MCF 10A (cell line): ENCODE data around the gene PHF8. TPM values are rescaled to one million over a fixed set of nuclear protein-coding genes. Genes with fewer than 3 reads are reported as not detected.

ENCODE experiments used
- BruUV-seq: library from RNA; stranded (reverse); fragments of 400-500 nt; replicated peaks from 2 replicates; lab custom pipeline; 2021; lab: Mats Ljungman, UMichigan
- CTCF ChIA-PET: fragments of 300-600 bp; sonication (Branson Sonifier 250); formaldehyde crosslinking; extraction: SDS; loops from one replicate; lab custom pipeline; 2021; ENCODE audit warnings: antibody characterized with exemption, inconsistent platforms; lab: Yijun Ruan, JAX
- POLR2A ChIA-PET: fragments of 300-600, 350-650 bp; sonication (Branson Sonifier 250); formaldehyde crosslinking; extraction: SDS; loops from one replicate; lab custom pipeline; 2020; ENCODE audit warnings: antibody characterized with exemption, inconsistent platforms; lab: Yijun Ruan, JAX
- DNase-seq: peaks from one replicate; pipeline ENCODE4 v3.0.0-alpha.2; 2018; ENCODE audit not compliant: unreplicated experiment
- H3K27ac Mint-ChIP-seq: one replicate; pipeline ENCODE4 v1.8.0; 2022; ENCODE audit warnings: mild to moderate bottlenecking, low read depth, mixed read lengths; ENCODE audit not compliant: unreplicated experiment
- H3K27me3 Mint-ChIP-seq: one replicate; pipeline ENCODE4 v1.8.0; 2022; ENCODE audit warnings: mixed read lengths; ENCODE audit not compliant: insufficient read depth, unreplicated experiment
- H3K36me3 Mint-ChIP-seq: one replicate; pipeline ENCODE4 v1.8.0; 2022; ENCODE audit warnings: mild to moderate bottlenecking, moderate library complexity, mixed read lengths; ENCODE audit not compliant: insufficient read depth, unreplicated experiment
- H3K4me1 Mint-ChIP-seq: one replicate; pipeline ENCODE4 v1.8.0; 2022; ENCODE audit warnings: mixed read lengths; ENCODE audit not compliant: insufficient read depth, unreplicated experiment
- H3K4me3 Mint-ChIP-seq: one replicate; pipeline ENCODE4 v1.8.0; 2022; ENCODE audit warnings: mild to moderate bottlenecking, moderate library complexity, mixed read lengths; ENCODE audit not compliant: unreplicated experiment
- H3K9me3 Mint-ChIP-seq: one replicate; pipeline ENCODE4 v1.8.0; 2022; ENCODE audit warnings: mixed read lengths; ENCODE audit not compliant: unreplicated experiment
- intact Hi-C: fragments of 100-400 bp; cut with micrococcal nuclease; formaldehyde crosslinking; loops from 2 replicates; pipeline ENCODE4 v1.14.1; 2022
- total RNA-seq: library from RNA; stranded (reverse); gene quantifications from 2 replicates; pipeline ENCODE4 v1.2.3, GENCODE V29; 2022
- TF ChIP-seq, protein P1 (sequence below): fragments of 200-600 bp; IDR thresholded peaks from one replicate; pipeline ENCODE4 v1.8.0; 2022; ENCODE audit warnings: antibody characterized with exemption, mild to moderate bottlenecking; ENCODE audit not compliant: unreplicated experiment

PHF8 gene
- total RNA-seq, 1 experiment from 2014 or later, result 22.5 TPM

DNA sequence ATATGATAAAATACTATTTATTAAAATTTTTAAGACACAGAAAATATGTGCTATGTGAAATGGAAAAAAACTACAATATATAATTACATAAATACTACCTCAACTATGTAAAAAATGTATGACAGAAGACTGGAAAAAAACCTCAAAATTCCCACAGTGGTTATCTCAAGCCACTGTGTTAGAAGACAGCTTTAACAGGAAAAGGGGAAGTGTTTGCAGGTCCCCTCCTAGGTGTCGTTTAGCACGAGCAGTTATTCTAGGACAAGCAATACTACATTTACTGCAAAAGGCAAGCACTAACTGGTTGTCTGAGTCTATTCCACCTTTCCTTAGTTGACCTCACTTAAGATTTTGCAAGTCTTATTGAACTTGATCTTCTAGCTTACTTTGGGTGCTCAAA lies 44.9 kb upstream of the PHF8 start:
- ChIA-PET CTCF (interaction anchor here (0.7 kb wide), 1 partner anchor 11 kb away, joined by 3 read pairs; no protein-coding TSS in a partner anchor), POLR2A (no interaction called here)
- peaks cover 4% of the 10 kb centered on the region for H3K4me1 Mint-ChIP-seq
- BruUV-seq, result no TSS peak
- intact Hi-C loops, result no loop called here
- H3K27ac Mint-ChIP-seq, result no peak overlapping the region
- H3K36me3 Mint-ChIP-seq, result peaks cover 19% of the 10 kb centered on the region
- no peak for DNase-seq
- peaks cover 27% of the 10 kb centered on the region for H3K27me3 Mint-ChIP-seq
- no peak overlapping the region for H3K4me3 Mint-ChIP-seq
- TF ChIP-seq, protein P1, sequence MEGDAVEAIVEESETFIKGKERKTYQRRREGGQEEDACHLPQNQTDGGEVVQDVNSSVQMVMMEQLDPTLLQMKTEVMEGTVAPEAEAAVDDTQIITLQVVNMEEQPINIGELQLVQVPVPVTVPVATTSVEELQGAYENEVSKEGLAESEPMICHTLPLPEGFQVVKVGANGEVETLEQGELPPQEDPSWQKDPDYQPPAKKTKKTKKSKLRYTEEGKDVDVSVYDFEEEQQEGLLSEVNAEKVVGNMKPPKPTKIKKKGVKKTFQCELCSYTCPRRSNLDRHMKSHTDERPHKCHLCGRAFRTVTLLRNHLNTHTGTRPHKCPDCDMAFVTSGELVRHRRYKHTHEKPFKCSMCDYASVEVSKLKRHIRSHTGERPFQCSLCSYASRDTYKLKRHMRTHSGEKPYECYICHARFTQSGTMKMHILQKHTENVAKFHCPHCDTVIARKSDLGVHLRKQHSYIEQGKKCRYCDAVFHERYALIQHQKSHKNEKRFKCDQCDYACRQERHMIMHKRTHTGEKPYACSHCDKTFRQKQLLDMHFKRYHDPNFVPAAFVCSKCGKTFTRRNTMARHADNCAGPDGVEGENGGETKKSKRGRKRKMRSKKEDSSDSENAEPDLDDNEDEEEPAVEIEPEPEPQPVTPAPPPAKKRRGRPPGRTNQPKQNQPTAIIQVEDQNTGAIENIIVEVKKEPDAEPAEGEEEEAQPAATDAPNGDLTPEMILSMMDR, result no peak
- no peaks in the 10 kb centered on the region for H3K9me3 Mint-ChIP-seq

DNA sequence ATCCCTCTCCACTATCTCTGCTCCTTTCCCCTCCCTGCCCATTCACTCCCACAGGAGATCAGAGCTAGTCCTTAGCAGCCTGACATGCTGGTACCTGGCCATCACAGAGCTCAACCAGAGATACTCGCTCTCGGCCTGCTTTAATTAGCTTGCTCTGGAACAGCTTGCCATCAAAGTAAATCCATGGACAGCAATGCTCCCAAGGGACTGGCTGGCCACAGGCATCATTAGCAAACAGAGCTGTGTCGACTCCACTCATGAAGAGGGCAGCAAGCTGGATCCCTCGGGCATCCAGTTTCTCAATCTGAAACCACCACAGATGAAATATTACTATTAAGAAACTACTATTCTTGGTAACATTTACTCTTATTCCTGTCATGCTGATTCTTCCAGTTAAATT lies 43.4 kb upstream of the PHF8 start:
- H3K9me3 Mint-ChIP-seq, result no peaks in the 10 kb centered on the region
- intact Hi-C loops, result no loop called here
- H3K4me3 Mint-ChIP-seq, result no peak overlapping the region
- BruUV-seq, result no TSS peak
- ChIA-PET CTCF (interaction anchor here (0.6 to 1.0 kb wide), 3 partner anchors 45 to 377 kb away, joined by 3 to 4 read pairs (median 3); no protein-coding TSS in a partner anchor), POLR2A (no interaction called here)
- no peak for DNase-seq
- no peaks in the 10 kb centered on the region for H3K4me1 Mint-ChIP-seq
- peak overlapping the region; percentile 53 for H3K27ac Mint-ChIP-seq
- peaks cover 20% of the 10 kb centered on the region for H3K36me3 Mint-ChIP-seq
- TF ChIP-seq, protein P1, result no peak
- H3K27me3 Mint-ChIP-seq, result peaks cover 27% of the 10 kb centered on the region

DNA sequence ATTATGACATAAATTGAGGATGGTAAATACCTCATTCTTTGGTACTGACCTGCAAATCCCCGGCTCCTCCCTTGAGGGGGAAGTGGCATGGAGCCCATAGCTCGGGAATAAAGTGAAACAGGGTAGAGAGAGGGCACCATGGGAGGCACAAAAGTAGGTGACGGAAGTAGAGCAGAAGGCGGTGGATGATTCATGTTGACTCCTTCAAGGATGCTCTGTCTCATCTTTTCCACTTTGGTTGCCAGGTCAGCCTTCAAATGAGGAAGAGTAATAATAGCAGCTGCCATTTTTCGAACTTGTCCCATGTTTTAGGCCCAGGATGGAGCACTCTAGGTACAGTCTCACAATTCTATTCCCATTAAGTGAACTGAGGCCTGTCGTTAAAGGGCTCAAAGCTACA lies 41.4 kb upstream of the PHF8 start:
- ChIA-PET POLR2A (no interaction called here), CTCF (no interaction called here)
- intact Hi-C loops, result no loop called here
- Mint-ChIP-seq H3K4me3 (no peak overlapping the region), H3K9me3 (no peaks in the 10 kb centered on the region), H3K27me3 (peaks cover 11% of the 10 kb centered on the region), H3K36me3 (peaks cover 24% of the 10 kb centered on the region), H3K4me1 (no peaks in the 10 kb centered on the region), H3K27ac (no peak overlapping the region)
- TF ChIP-seq, protein P1, result no peak
- BruUV-seq, result no TSS peak
- no peak for DNase-seq

DNA sequence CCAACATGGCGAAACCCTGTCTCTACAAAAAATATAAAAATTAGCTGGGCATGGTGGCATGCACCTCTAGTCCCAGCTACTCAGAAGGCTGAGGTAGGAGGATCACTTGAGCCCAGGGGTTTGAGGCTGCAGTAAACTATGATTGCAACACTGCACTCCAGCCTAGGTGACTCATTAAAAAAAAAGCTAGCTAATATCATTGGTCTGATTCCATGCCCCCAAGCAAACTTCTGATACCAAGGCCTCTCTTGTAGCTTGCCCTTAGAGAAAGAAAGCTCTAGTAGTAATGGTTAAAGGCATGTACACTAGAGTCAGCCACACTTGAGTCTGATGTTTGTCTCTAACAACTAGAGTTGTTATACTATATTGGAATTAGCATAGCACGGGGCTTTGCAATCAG lies 32.6 kb upstream of the PHF8 start:
- TF ChIP-seq, protein P1, result no peak
- H3K27me3 Mint-ChIP-seq, result peaks cover 11% of the 10 kb centered on the region
- H3K36me3 Mint-ChIP-seq, result peaks cover 31% of the 10 kb centered on the region
- CTCF ChIA-PET, result interaction anchor here (0.5 to 1.0 kb wide), 4 partner anchors 12 to 89 kb away, joined by 3 to 5 read pairs (median 3); no protein-coding TSS in a partner anchor
- no TSS peak for BruUV-seq
- H3K4me3 Mint-ChIP-seq, result no peak overlapping the region
- no peaks in the 10 kb centered on the region for H3K9me3 Mint-ChIP-seq
- intact Hi-C loops, result no loop called here
- H3K4me1 Mint-ChIP-seq, result no peaks in the 10 kb centered on the region
- POLR2A ChIA-PET, result interaction anchor here (4.1 kb wide), 1 partner anchor 33 kb away, joined by 27 read pairs; the partner anchor contains the start of gene PHF8
- peak; percentile 88 for DNase-seq
- H3K27ac Mint-ChIP-seq, result no peak overlapping the region
